Breast epithelium (tissue), 3 donors: ENCODE data around the gene BACH2.

Experiments
- POLR2A ChIP-seq: fragments of 450-650 bp; IDR thresholded peaks from one replicate; pipeline ENCODE4 v1.6.1; 2016; ENCODE audit warnings: antibody characterized with exemption, mild to moderate bottlenecking, moderate library complexity
- TF ChIP-seq, protein P1 (sequence below), 3 donors: fragments of 450-650 bp; IDR thresholded peaks; one replicate each; pipeline ENCODE4 v1.5.1; 2016 to 2017; ENCODE audit warnings: antibody characterized with exemption in 3 of 3, mild to moderate bottlenecking in 3 of 3, moderate library complexity in 3 of 3

GRCh38 chr6:90090866-90091265 lies 205.8 kb downstream of the BACH2 start:
- TF ChIP-seq POLR2A, result no peak
- TF ChIP-seq, protein P1, sequence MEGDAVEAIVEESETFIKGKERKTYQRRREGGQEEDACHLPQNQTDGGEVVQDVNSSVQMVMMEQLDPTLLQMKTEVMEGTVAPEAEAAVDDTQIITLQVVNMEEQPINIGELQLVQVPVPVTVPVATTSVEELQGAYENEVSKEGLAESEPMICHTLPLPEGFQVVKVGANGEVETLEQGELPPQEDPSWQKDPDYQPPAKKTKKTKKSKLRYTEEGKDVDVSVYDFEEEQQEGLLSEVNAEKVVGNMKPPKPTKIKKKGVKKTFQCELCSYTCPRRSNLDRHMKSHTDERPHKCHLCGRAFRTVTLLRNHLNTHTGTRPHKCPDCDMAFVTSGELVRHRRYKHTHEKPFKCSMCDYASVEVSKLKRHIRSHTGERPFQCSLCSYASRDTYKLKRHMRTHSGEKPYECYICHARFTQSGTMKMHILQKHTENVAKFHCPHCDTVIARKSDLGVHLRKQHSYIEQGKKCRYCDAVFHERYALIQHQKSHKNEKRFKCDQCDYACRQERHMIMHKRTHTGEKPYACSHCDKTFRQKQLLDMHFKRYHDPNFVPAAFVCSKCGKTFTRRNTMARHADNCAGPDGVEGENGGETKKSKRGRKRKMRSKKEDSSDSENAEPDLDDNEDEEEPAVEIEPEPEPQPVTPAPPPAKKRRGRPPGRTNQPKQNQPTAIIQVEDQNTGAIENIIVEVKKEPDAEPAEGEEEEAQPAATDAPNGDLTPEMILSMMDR (IDR thresholded peaks at IDR 0.05), result no peak
